GM18505 (cell line): Measurements from ENCODE around the gene MLH3.
"Not testable (repeated sequence)": the region's sequence is repeated elsewhere in the genome, so short reads cannot be mapped to it uniquely, and the experiment has no call there.

Experiments
- ATAC-seq: cut with Tn5 transposase; IDR thresholded peaks from one replicate; pipeline ENCODE4 v1.9.1; 2021; ENCODE audit not compliant: unreplicated experiment
- POLR2A ChIP-seq: IDR thresholded peaks from 4 replicates; pipeline ENCODE4 v1.6.1; 2011; ENCODE audit warnings: borderline replicate concordance; ENCODE audit not compliant: insufficient read depth, insufficient read length; ENCODE audit errors: extremely low read depth

MLH3 gene

GRCh38 chr14:75079521-75079920 lies 28.3 kb upstream of the MLH3 start:
- no peak for TF ChIP-seq POLR2A
- ATAC-seq: no peak

GRCh38 chr14:75077794-75078193 lies 26.5 kb upstream of the MLH3 start:
- no peak for TF ChIP-seq POLR2A

GRCh38 chr14:75070383-75070782 lies 19.1 kb upstream of the MLH3 start:
- TF ChIP-seq POLR2A: no peak
- ATAC-seq: no peak

More at GRCh38 chr14:75077794-75078193, 26.5 kb upstream of the MLH3 start:
- peak; percentile 64 for ATAC-seq

- ATAC-seq: no peak
- no peak for TF ChIP-seq POLR2A
Observed at GRCh38 chr14:75069811-75070145, 18.5 kb upstream of the MLH3 start.

- peak; percentile 70 for TF ChIP-seq POLR2A
- ATAC-seq: no peak
Observed at GRCh38 chr14:75069121-75069810, 18.0 kb upstream of the MLH3 start, which contains the start of gene ZC2HC1C. Gene ZC2HC1C (plus strand): TSS chr14:75069641. CDS start chr14:75070574, 933 bp downstream.

GRCh38 chr14:75068294-75069120 lies 17.2 kb upstream of the MLH3 start:
- ATAC-seq: no peak
- TF ChIP-seq POLR2A: no peak

- ATAC-seq: not testable (repeated sequence)
Observed at GRCh38 chr14:75067765-75068164, 16.5 kb upstream of the MLH3 start.

- TF ChIP-seq POLR2A: no peak
- ATAC-seq: no peak
Observed at GRCh38 chr14:75067212-75067611, 15.9 kb upstream of the MLH3 start.

- TF ChIP-seq POLR2A: no peak
- no peak for ATAC-seq
Observed at GRCh38 chr14:75066691-75067090, 15.4 kb upstream of the MLH3 start.

GRCh38 chr14:75064205-75064567 lies 12.9 kb upstream of the MLH3 start:
- TF ChIP-seq POLR2A: no peak
- ATAC-seq: peak; percentile 12

GRCh38 chr14:75063491-75064204 lies 12.4 kb upstream of the MLH3 start, which contains the start of gene ACYP1:
Gene ACYP1 (minus strand): TSS chr14:75064024. CDS start chr14:75063553, 471 bp downstream.
- peak; percentile 75 for TF ChIP-seq POLR2A
- peak; percentile 98 for ATAC-seq

GRCh38 chr14:75063013-75063412 lies 11.7 kb upstream of the MLH3 start:
- no peak for TF ChIP-seq POLR2A
- ATAC-seq: no peak

- ATAC-seq: no peak
- no peak for TF ChIP-seq POLR2A
Observed at GRCh38 chr14:75060420-75060819, 9.2 kb upstream of the MLH3 start.
